ENCODE data around the gene CAPN5.

- TF ChIP-seq EZH2 (IDR thresholded peaks at IDR 0.05; ENCODE audit: borderline replicate concordance, low read length), result no peak
- TF ChIP-seq, protein P1, sequence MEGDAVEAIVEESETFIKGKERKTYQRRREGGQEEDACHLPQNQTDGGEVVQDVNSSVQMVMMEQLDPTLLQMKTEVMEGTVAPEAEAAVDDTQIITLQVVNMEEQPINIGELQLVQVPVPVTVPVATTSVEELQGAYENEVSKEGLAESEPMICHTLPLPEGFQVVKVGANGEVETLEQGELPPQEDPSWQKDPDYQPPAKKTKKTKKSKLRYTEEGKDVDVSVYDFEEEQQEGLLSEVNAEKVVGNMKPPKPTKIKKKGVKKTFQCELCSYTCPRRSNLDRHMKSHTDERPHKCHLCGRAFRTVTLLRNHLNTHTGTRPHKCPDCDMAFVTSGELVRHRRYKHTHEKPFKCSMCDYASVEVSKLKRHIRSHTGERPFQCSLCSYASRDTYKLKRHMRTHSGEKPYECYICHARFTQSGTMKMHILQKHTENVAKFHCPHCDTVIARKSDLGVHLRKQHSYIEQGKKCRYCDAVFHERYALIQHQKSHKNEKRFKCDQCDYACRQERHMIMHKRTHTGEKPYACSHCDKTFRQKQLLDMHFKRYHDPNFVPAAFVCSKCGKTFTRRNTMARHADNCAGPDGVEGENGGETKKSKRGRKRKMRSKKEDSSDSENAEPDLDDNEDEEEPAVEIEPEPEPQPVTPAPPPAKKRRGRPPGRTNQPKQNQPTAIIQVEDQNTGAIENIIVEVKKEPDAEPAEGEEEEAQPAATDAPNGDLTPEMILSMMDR (conservative IDR thresholded peaks at IDR 0.05 in 1 of 2, IDR thresholded peaks at IDR 0.05 in 1 of 2; ENCODE audit: extremely low read depth in 1 of 2, insufficient read depth in 1 of 2, low read depth in 1 of 2, low read length in 2 of 2), result no peak
Observed at GRCh38 chr11:77159937-77160495, 93.2 kb downstream of the CAPN5 start.

Data from mammary epithelial cell (primary cell).